Caco-2 (cell line): Measurements from ENCODE around the gene HM13. TPM values are rescaled to one million over a fixed set of nuclear protein-coding genes. Genes with fewer than 3 reads are reported as not detected.

Experiments used
- BruUV-seq: library from RNA; stranded (reverse); fragments of 400-500 nt; replicated peaks from 2 replicates; lab custom pipeline; 2021; lab: Mats Ljungman, UMichigan
- CTCF ChIA-PET: fragments of 300-600 bp; sonication (Branson Sonifier 250); formaldehyde crosslinking; loops from one replicate; lab custom pipeline; 2022; ENCODE audit warnings: antibody characterized with exemption; lab: Charles Lee
- POLR2A ChIA-PET: fragments of 300-600 bp; sonication (Branson Sonifier 250); formaldehyde crosslinking; loops from one replicate; lab custom pipeline; 2022; ENCODE audit warnings: antibody characterized with exemption; lab: Charles Lee
- DNase-seq, 2 experiments: peaks; one replicate each; pipeline versions ENCODE4 v3.0.0 to v3.0.0-alpha.2; 2020 to 2022
- H3K27me3 ChIP-seq: replicated peaks from 2 replicates; pipeline ENCODE4 v1.6.0; 2011; ENCODE audit warnings: low read length; ENCODE audit not compliant: control insufficient read depth, insufficient read depth
- H3K36me3 ChIP-seq: 2 replicates; pipeline ENCODE4 v1.5.1; 2011; ENCODE audit warnings: low read length; ENCODE audit not compliant: control insufficient read depth, insufficient read depth
- H3K4me1 ChIP-seq: fragments of 250-450 bp; sonication (Bioruptor Pico); 2 replicates; pipeline ENCODE4 v1.5.1; 2020; ENCODE audit warnings: mild to moderate bottlenecking
- H3K4me3 ChIP-seq: 2 replicates; pipeline ENCODE4 v1.5.1; 2011; ENCODE audit warnings: low read depth, mild to moderate bottlenecking, control low read depth, low read length
- H3K9me3 ChIP-seq: fragments of 250-450 bp; sonication (Bioruptor Pico); 2 replicates; pipeline ENCODE4 v1.5.1; 2020; ENCODE audit warnings: mild to moderate bottlenecking, moderate library complexity
- H3K27ac Mint-ChIP-seq: one replicate; pipeline ENCODE4 v1.8.0; 2022; ENCODE audit warnings: mixed read lengths; ENCODE audit not compliant: unreplicated experiment
- H3K27me3 Mint-ChIP-seq: one replicate; pipeline ENCODE4 v1.8.0; 2022; ENCODE audit warnings: mixed read lengths; ENCODE audit not compliant: insufficient read depth, unreplicated experiment
- H3K36me3 Mint-ChIP-seq: one replicate; pipeline ENCODE4 v1.8.0; 2022; ENCODE audit warnings: mild to moderate bottlenecking, mixed read lengths; ENCODE audit not compliant: insufficient read depth, unreplicated experiment
- H3K4me1 Mint-ChIP-seq: one replicate; pipeline ENCODE4 v1.8.0; 2022; ENCODE audit warnings: low read depth, mixed read lengths; ENCODE audit not compliant: unreplicated experiment
- H3K4me3 Mint-ChIP-seq: one replicate; pipeline ENCODE4 v1.8.0; 2022; ENCODE audit warnings: mild to moderate bottlenecking, moderate library complexity, mixed read lengths; ENCODE audit not compliant: unreplicated experiment
- H3K9me3 Mint-ChIP-seq: one replicate; pipeline ENCODE4 v1.8.0; 2022; ENCODE audit warnings: mixed read lengths; ENCODE audit not compliant: unreplicated experiment
- CTCF ChIP-seq, 2 experiments: fragments of 200-600 bp in 1 of 2; IDR thresholded peaks; 1 replicate in 1 of 2; 2 replicates in 1 of 2; pipeline versions ENCODE4 v1.5.1 to v1.8.0; 2011 to 2022; ENCODE audit warnings: antibody characterized with exemption in 1 of 2, control low read depth in 1 of 2, inconsistent platforms in 1 of 2, low read depth in 1 of 2, low read length in 1 of 2, mild to moderate bottlenecking in 1 of 2, moderate library complexity in 1 of 2; ENCODE audit not compliant: insufficient read depth in 1 of 2, severe bottlenecking in 1 of 2, unreplicated experiment in 1 of 2
- intact Hi-C: fragments of 100-400 bp; cut with micrococcal nuclease; formaldehyde crosslinking; loops from one replicate; pipeline ENCODE4 v1.10.0; 2022; ENCODE audit not compliant: unreplicated experiment
- total RNA-seq: library from RNA; stranded (reverse); gene quantifications from 2 replicates; pipeline ENCODE4 v1.2.3, GENCODE V29; 2022

The HM13 gene
- total RNA-seq, 1 experiment from 2014 or later = 443 TPM

- Mint-ChIP-seq H3K9me3 (no peaks in the 10 kb centered on the region), H3K36me3 (peaks cover 97% of the 10 kb centered on the region), H3K4me1 (peaks cover 7% of the 10 kb centered on the region), H3K27ac (no peak overlapping the region), H3K4me3 (no peak overlapping the region), H3K27me3 (no peaks in the 10 kb centered on the region)
- peaks cover 19% of the 10 kb centered on the region for H3K36me3 ChIP-seq
- no peaks in the 10 kb centered on the region for H3K27me3 ChIP-seq
- POLR2A ChIA-PET = no interaction called here
- no peaks in the 10 kb centered on the region for H3K4me1 ChIP-seq
- no peak for DNase-seq
- CTCF ChIA-PET = interaction anchor here (0.6 to 1.1 kb wide), 2 partner anchors 25 to 75 kb away, joined by 5 to 7 read pairs; no protein-coding TSS in a partner anchor
- no TSS peak for BruUV-seq
- no peaks in the 10 kb centered on the region for H3K9me3 ChIP-seq
- no peak overlapping the region for H3K4me3 ChIP-seq
- intact Hi-C loops = no loop called here
- no peak for TF ChIP-seq CTCF (IDR thresholded peaks at IDR 0.05; ENCODE audit: insufficient read depth in 1 of 2, low read depth in 1 of 2, low read length in 1 of 2, severe bottlenecking in 1 of 2, unreplicated experiment in 1 of 2)
Measured at GRCh38 chr20:31535298-31535697, 21.1 kb downstream of the HM13 start.

- Mint-ChIP-seq H3K4me1 (peaks cover 7% of the 10 kb centered on the region), H3K9me3 (no peaks in the 10 kb centered on the region), H3K4me3 (no peak overlapping the region), H3K27ac (no peak overlapping the region), H3K36me3 (peaks cover 91% of the 10 kb centered on the region), H3K27me3 (no peaks in the 10 kb centered on the region)
- DNase-seq = no peak
- POLR2A ChIA-PET = no interaction called here
- H3K27me3 ChIP-seq = no peaks in the 10 kb centered on the region
- CTCF ChIA-PET = no interaction called here
- BruUV-seq = no TSS peak
- H3K36me3 ChIP-seq = peaks cover 17% of the 10 kb centered on the region
- no peak for TF ChIP-seq CTCF (IDR thresholded peaks at IDR 0.05; ENCODE audit: insufficient read depth in 1 of 2, low read depth in 1 of 2, low read length in 1 of 2, severe bottlenecking in 1 of 2, unreplicated experiment in 1 of 2)
- no peak overlapping the region for H3K4me3 ChIP-seq
- no peaks in the 10 kb centered on the region for H3K4me1 ChIP-seq
- intact Hi-C loops = no loop called here
- no peaks in the 10 kb centered on the region for H3K9me3 ChIP-seq
Measured at GRCh38 chr20:31536575-31536974, 22.3 kb downstream of the HM13 start.

GRCh38 chr20:31537116-31537871 lies 23.1 kb downstream of the HM13 start:
- H3K4me1 ChIP-seq = no peaks in the 10 kb centered on the region
- ChIA-PET CTCF (interaction anchor here (0.7 to 1.4 kb wide), 3 partner anchors 15 to 76 kb away, joined by 3 read pairs; no protein-coding TSS in a partner anchor), POLR2A (no interaction called here)
- no peaks in the 10 kb centered on the region for H3K9me3 ChIP-seq
- Mint-ChIP-seq H3K9me3 (no peaks in the 10 kb centered on the region), H3K27me3 (no peaks in the 10 kb centered on the region), H3K4me3 (no peak overlapping the region), H3K4me1 (peaks cover 7% of the 10 kb centered on the region), H3K27ac (no peak overlapping the region), H3K36me3 (peaks cover 91% of the 10 kb centered on the region)
- no peak for DNase-seq
- no peak for TF ChIP-seq CTCF (IDR thresholded peaks at IDR 0.05; ENCODE audit: insufficient read depth in 1 of 2, low read depth in 1 of 2, low read length in 1 of 2, severe bottlenecking in 1 of 2, unreplicated experiment in 1 of 2)
- intact Hi-C loops = no loop called here
- peaks cover 17% of the 10 kb centered on the region for H3K36me3 ChIP-seq
- no TSS peak for BruUV-seq
- no peak overlapping the region for H3K4me3 ChIP-seq
- H3K27me3 ChIP-seq = no peaks in the 10 kb centered on the region
